Endothelial cell (in vitro differentiated cells): ENCODE results near the gene ROGDI. TPM values are rescaled to one million over a fixed set of nuclear protein-coding genes. Genes with fewer than 3 reads are reported as not detected.

Experiments used
- DNase-seq: peaks from one replicate; pipeline ENCODE4 v3.0.0; 2021; ENCODE audit warnings: low spot score
- H3K27ac Mint-ChIP-seq: one replicate; pipeline ENCODE4 v1.8.0; 2021; ENCODE audit warnings: mixed read lengths, inconsistent platforms; ENCODE audit not compliant: unreplicated experiment
- H3K27me3 Mint-ChIP-seq: one replicate; pipeline ENCODE4 v1.8.0; 2021; ENCODE audit warnings: mild to moderate bottlenecking, moderate library complexity, mixed read lengths, inconsistent platforms; ENCODE audit not compliant: unreplicated experiment
- H3K36me3 Mint-ChIP-seq: one replicate; pipeline ENCODE4 v1.8.0; 2021; ENCODE audit warnings: mild to moderate bottlenecking, low read depth, mixed read lengths, inconsistent platforms; ENCODE audit not compliant: unreplicated experiment
- H3K4me1 Mint-ChIP-seq: one replicate; pipeline ENCODE4 v1.8.0; 2021; ENCODE audit warnings: mild to moderate bottlenecking, mixed read lengths, inconsistent platforms; ENCODE audit not compliant: unreplicated experiment
- H3K4me3 Mint-ChIP-seq: one replicate; pipeline ENCODE4 v1.8.0; 2021; ENCODE audit warnings: mild to moderate bottlenecking, mixed read lengths, inconsistent platforms; ENCODE audit not compliant: unreplicated experiment
- H3K9me3 Mint-ChIP-seq: one replicate; pipeline ENCODE4 v1.8.0; 2021; ENCODE audit warnings: mixed read lengths, inconsistent platforms; ENCODE audit not compliant: unreplicated experiment
- total RNA-seq: library from RNA; stranded (reverse); fragmentation: NEBNext Ultra II Directional; extraction: Animal tissue kit (Norgen Biotek cat#: 25700); gene quantifications from one replicate; pipeline ENCODE4 v1.2.1, GENCODE V29; 2021; ENCODE audit not compliant: unreplicated experiment
- TF ChIP-seq, protein P1 (sequence below): fragments of 200-600 bp; sonication (generic); IDR thresholded peaks from one replicate; pipeline ENCODE4 v1.5.0; 2021; ENCODE audit warnings: antibody characterized with exemption; ENCODE audit not compliant: unreplicated experiment

The ROGDI gene
- total RNA-seq, 1 donor from 2014 or later, result 46.2 TPM

DNA sequence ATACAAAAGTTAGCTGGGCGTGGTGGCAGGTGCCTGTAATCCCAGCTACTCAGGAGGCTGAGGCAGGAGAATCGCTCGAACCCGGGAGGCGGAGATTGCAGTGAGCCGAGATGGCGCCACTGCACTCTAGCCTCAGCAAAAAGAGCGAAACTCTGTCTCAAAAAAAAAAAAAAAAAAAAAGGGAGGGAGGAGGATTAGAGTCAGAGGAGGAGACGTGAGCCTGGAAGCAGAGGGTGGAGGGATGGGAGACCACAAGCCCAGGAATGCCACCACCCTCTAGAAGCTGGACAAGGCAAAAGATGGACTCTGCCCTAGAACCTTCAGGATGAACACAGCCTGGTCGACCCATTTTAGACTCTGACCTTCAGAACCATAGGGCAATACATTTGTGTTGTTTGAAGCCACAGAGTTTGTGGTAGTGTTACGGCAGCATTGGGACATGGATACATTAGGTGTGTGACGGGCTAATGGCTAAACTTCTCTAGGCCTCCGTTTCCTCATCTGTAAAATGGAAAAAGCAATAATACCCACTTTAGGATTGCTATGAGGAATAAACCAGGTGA lies 9.4 kb downstream of the ROGDI start:
- no peak overlapping the region for H3K27ac Mint-ChIP-seq
- peaks cover 3% of the 10 kb centered on the region for H3K36me3 Mint-ChIP-seq
- no peak overlapping the region for H3K4me3 Mint-ChIP-seq

DNA sequence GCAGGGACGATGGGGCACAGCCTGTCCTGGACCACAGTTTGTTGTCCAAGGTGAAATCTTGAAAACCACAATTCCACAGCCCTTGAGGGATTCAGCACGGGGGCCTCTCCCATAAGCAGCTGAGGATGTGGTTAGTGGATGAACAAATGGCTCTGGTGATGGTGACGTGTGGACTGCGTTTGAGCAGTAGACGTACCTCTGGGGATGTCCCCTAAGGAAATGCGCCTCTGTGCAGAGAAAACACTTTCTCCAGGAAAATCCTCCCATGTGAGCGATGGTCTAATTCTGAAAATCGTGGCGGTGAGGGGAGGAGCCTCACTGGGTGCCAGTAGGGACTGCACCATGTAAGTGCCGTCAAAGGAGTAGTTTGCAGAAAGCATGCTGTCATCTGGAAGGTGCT lies 11.6 kb downstream of the ROGDI start:
- Mint-ChIP-seq H3K27ac (no peak overlapping the region), H3K36me3 (no peaks in the 10 kb centered on the region), H3K9me3 (no peaks in the 10 kb centered on the region), H3K4me1 (no peaks in the 10 kb centered on the region), H3K4me3 (no peak overlapping the region), H3K27me3 (peaks cover 3% of the 10 kb centered on the region)
- DNase-seq, result no peak
- TF ChIP-seq, protein P1, sequence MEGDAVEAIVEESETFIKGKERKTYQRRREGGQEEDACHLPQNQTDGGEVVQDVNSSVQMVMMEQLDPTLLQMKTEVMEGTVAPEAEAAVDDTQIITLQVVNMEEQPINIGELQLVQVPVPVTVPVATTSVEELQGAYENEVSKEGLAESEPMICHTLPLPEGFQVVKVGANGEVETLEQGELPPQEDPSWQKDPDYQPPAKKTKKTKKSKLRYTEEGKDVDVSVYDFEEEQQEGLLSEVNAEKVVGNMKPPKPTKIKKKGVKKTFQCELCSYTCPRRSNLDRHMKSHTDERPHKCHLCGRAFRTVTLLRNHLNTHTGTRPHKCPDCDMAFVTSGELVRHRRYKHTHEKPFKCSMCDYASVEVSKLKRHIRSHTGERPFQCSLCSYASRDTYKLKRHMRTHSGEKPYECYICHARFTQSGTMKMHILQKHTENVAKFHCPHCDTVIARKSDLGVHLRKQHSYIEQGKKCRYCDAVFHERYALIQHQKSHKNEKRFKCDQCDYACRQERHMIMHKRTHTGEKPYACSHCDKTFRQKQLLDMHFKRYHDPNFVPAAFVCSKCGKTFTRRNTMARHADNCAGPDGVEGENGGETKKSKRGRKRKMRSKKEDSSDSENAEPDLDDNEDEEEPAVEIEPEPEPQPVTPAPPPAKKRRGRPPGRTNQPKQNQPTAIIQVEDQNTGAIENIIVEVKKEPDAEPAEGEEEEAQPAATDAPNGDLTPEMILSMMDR, result no peak

More for the DNA sequence above, 9.4 kb downstream of the ROGDI start:
- Mint-ChIP-seq H3K4me1 (no peaks in the 10 kb centered on the region), H3K9me3 (no peaks in the 10 kb centered on the region), H3K27me3 (peaks cover 3% of the 10 kb centered on the region)
- TF ChIP-seq, protein P1, result no peak
- no peak for DNase-seq

DNA sequence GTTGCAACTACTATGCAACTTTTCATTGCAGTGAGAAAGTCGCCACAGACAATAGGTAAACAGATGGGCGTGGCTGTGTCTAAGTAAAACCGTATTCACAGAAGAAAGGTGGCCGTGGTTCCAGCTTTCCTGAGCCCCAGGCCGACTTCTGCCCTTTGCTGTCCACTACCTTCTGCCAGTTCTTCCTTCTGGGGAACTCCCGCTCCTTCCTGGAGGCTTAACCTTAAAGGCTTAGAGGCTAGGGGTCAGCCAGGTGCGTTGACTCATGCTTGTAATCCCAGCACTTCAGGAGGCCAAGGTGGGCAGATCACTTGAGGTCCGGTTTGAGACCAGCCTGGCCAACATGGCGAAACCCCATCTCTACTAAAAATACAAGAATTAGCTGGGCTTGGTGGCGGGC lies 12.2 kb downstream of the ROGDI start:
- no peaks in the 10 kb centered on the region for H3K36me3 Mint-ChIP-seq
- H3K27ac Mint-ChIP-seq, result no peak overlapping the region
- peaks cover 3% of the 10 kb centered on the region for H3K27me3 Mint-ChIP-seq
- no peak for DNase-seq
- TF ChIP-seq, protein P1, result no peak
- no peak overlapping the region for H3K4me3 Mint-ChIP-seq
- no peaks in the 10 kb centered on the region for H3K4me1 Mint-ChIP-seq
- H3K9me3 Mint-ChIP-seq, result no peaks in the 10 kb centered on the region

DNA sequence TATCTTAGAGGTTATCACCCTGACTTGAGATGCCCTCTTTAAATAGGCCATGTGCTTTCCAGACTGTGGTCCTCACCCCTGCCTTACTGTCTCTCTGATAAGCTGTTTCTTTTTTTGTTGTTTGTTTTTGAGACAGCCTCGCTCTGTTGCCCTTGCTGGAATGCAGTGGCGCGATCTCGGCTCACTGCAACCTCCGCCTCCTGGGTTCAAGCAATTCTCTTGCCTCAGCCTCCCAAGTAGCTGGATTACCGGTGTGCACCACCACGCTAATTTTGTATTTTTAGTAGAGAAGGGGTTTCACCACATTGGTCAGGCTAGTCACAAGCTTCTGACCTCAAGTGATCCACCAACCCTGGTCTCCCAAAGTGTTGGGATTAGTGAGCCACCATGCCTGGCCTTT lies 13.5 kb downstream of the ROGDI start:
- TF ChIP-seq, protein P1, result no peak
- Mint-ChIP-seq H3K27ac (no peak overlapping the region), H3K36me3 (peaks cover 4% of the 10 kb centered on the region), H3K9me3 (no peaks in the 10 kb centered on the region), H3K4me1 (no peaks in the 10 kb centered on the region), H3K4me3 (no peak overlapping the region), H3K27me3 (peaks cover 5% of the 10 kb centered on the region)
- no peak for DNase-seq

DNA sequence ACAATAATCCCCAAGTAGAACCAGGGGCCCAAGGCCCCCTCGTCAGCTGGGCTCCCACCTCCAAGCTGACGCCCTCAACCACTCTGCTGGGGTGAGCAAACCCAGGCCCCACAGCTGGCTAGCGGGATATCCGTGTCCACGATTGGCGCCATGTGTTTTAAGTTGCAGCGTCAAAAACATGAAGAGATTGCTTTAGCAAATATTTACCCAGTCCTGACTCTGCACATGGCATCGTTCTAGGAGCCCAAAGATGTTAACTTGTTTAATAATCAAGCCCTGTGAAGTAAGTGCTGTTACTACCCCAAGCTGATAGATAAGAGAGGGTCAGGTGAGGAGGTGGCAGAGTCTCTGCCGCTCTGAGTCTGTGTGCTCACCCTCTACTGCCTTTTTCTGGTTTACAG lies 13.9 kb downstream of the ROGDI start:
- no peak for DNase-seq
- Mint-ChIP-seq H3K9me3 (no peaks in the 10 kb centered on the region), H3K4me3 (no peak overlapping the region), H3K4me1 (no peaks in the 10 kb centered on the region), H3K27me3 (peaks cover 5% of the 10 kb centered on the region), H3K36me3 (peaks cover 4% of the 10 kb centered on the region), H3K27ac (no peak overlapping the region)
- TF ChIP-seq, protein P1, result no peak
